Ascending aorta (tissue), 2 donors: ENCODE measurements around the gene DIP2C. TPM values are rescaled to one million over a fixed set of nuclear protein-coding genes. Genes with fewer than 3 reads are reported as not detected.

Experiments used
- DNase-seq, 2 donors: peaks; one replicate each; pipeline ENCODE4 v3.0.0-alpha.2; 2019; ENCODE audit warnings: low spot score in 2 of 2
- H3K27ac ChIP-seq, 2 donors: fragments of 200-600 bp; sonication (generic); one replicate each; pipeline ENCODE4 v1.5.1; 2016 to 2017; ENCODE audit warnings: mild to moderate bottlenecking in 1 of 2
- H3K27me3 ChIP-seq: fragments of 200-600 bp; sonication (generic); one replicate; pipeline ENCODE4 v1.5.1; 2017
- H3K36me3 ChIP-seq, 2 donors: fragments of 200-600 bp; sonication (generic); one replicate each; pipeline ENCODE4 v1.5.1; 2016
- H3K4me1 ChIP-seq, 2 donors: fragments of 200-600 bp; sonication (generic); one replicate each; pipeline ENCODE4 v1.5.1; 2016 to 2017; ENCODE audit warnings: mild to moderate bottlenecking in 1 of 2
- H3K4me3 ChIP-seq, 2 donors: fragments of 200-600 bp; sonication (generic); one replicate each; pipeline ENCODE4 v1.5.1; 2016 to 2017; ENCODE audit warnings: mild to moderate bottlenecking in 1 of 2
- H3K9me3 ChIP-seq, 2 donors: fragments of 200-600 bp; sonication (generic); one replicate each; pipeline ENCODE4 v1.5.1; 2016
- intact Hi-C: fragments of 100-400 bp; cut with DNase I; formaldehyde crosslinking; loops from one replicate; pipeline ENCODE4 v1.15.1; 2023
- total RNA-seq: library from RNA; depleted of rRNA; stranded (reverse); fragments of >200 nt; gene quantifications from one replicate; pipeline ENCODE4 v1.1.0, GENCODE V29; 2016
- TF ChIP-seq, protein P1 (sequence below), 3 experiments: fragments of 200-600 bp in 2 of 3; fragments of 450-650 bp in 1 of 3; sonication (generic) in 2 of 3; IDR thresholded peaks; one replicate each; pipeline ENCODE4 v1.5.1; 2016 to 2019; ENCODE audit warnings: antibody characterized with exemption in 3 of 3, mild to moderate bottlenecking in 1 of 3, moderate library complexity in 1 of 3

The DIP2C gene
- total RNA-seq, 1 donor from 2014 or later: 14.7 TPM

GRCh38 chr10:244227-244626, 445.2 kb downstream of the DIP2C start:
- H3K27me3 ChIP-seq: no peaks in the 10 kb centered on the region
- no peak for DNase-seq
- no peak overlapping the region for H3K4me3 ChIP-seq
- H3K36me3 ChIP-seq: peaks cover 31 to 48% of the 10 kb centered on the region in 2 donors
- H3K27ac ChIP-seq: no peak overlapping the region
- peaks cover 0 to 12% of the 10 kb centered on the region in 2 donors for H3K4me1 ChIP-seq
- TF ChIP-seq, protein P1, sequence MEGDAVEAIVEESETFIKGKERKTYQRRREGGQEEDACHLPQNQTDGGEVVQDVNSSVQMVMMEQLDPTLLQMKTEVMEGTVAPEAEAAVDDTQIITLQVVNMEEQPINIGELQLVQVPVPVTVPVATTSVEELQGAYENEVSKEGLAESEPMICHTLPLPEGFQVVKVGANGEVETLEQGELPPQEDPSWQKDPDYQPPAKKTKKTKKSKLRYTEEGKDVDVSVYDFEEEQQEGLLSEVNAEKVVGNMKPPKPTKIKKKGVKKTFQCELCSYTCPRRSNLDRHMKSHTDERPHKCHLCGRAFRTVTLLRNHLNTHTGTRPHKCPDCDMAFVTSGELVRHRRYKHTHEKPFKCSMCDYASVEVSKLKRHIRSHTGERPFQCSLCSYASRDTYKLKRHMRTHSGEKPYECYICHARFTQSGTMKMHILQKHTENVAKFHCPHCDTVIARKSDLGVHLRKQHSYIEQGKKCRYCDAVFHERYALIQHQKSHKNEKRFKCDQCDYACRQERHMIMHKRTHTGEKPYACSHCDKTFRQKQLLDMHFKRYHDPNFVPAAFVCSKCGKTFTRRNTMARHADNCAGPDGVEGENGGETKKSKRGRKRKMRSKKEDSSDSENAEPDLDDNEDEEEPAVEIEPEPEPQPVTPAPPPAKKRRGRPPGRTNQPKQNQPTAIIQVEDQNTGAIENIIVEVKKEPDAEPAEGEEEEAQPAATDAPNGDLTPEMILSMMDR (IDR thresholded peaks at IDR 0.05): no peak
- no peaks in the 10 kb centered on the region for H3K9me3 ChIP-seq
- intact Hi-C loops: no loop called here

GRCh38 chr10:241966-242643, 447.4 kb downstream of the DIP2C start:
- TF ChIP-seq, protein P1 (IDR thresholded peaks at IDR 0.05): no peak
- no peak for DNase-seq
- H3K9me3 ChIP-seq: no peaks in the 10 kb centered on the region
- H3K4me1 ChIP-seq: peaks cover 0 to 12% of the 10 kb centered on the region in 2 donors
- H3K4me3 ChIP-seq: no peak overlapping the region
- peaks cover 16 to 40% of the 10 kb centered on the region in 2 donors for H3K36me3 ChIP-seq
- H3K27me3 ChIP-seq: no peaks in the 10 kb centered on the region
- intact Hi-C loops: no loop called here
- no peak overlapping the region for H3K27ac ChIP-seq

GRCh38 chr10:241451-241850, 448.0 kb downstream of the DIP2C start:
- intact Hi-C loops: no loop called here
- Histone ChIP-seq H3K4me3 (no peak overlapping the region), H3K27ac (peak overlapping the region; percentile 34 to 46), H3K9me3 (no peaks in the 10 kb centered on the region), H3K4me1 (peaks cover 0 to 12% of the 10 kb centered on the region in 2 donors), H3K36me3 (peaks cover 12 to 39% of the 10 kb centered on the region in 2 donors), H3K27me3 (no peaks in the 10 kb centered on the region)
- TF ChIP-seq, protein P1 (IDR thresholded peaks at IDR 0.05): no peak
- DNase-seq: no peak

GRCh38 chr10:239109-239508, 450.4 kb downstream of the DIP2C start:
- H3K36me3 ChIP-seq: peaks cover 12 to 24% of the 10 kb centered on the region in 2 donors
- no peak overlapping the region for H3K4me3 ChIP-seq
- TF ChIP-seq, protein P1 (IDR thresholded peaks at IDR 0.05): no peak
- H3K27me3 ChIP-seq: no peaks in the 10 kb centered on the region
- no peaks in the 10 kb centered on the region for H3K9me3 ChIP-seq
- peaks cover 0 to 12% of the 10 kb centered on the region in 2 donors for H3K4me1 ChIP-seq
- no peak overlapping the region for H3K27ac ChIP-seq
- no peak for DNase-seq
- intact Hi-C loops: no loop called here

- peaks cover 12 to 24% of the 10 kb centered on the region in 2 donors for H3K36me3 ChIP-seq
These were observed 453.6 kb downstream of the DIP2C start for GRCh38 chr10:235915-236314.

More at GRCh38 chr10:235915-236314, 453.6 kb downstream of the DIP2C start:
- H3K9me3 ChIP-seq: no peaks in the 10 kb centered on the region
- no peak for DNase-seq
- TF ChIP-seq, protein P1 (IDR thresholded peaks at IDR 0.05): no peak
- intact Hi-C loops: no loop called here
- H3K27ac ChIP-seq: no peak overlapping the region
- H3K4me3 ChIP-seq: no peak overlapping the region
- peaks cover 0 to 3% of the 10 kb centered on the region in 2 donors for H3K4me1 ChIP-seq
- H3K27me3 ChIP-seq: no peaks in the 10 kb centered on the region
